ENCODE results near the gene MOB2. TPM values are rescaled to one million over a fixed set of nuclear protein-coding genes. Genes with fewer than 3 reads are reported as not detected.

MOB2 gene
- total RNA-seq, 1 donor from 2014 or later, result 31.3 TPM

DNA sequence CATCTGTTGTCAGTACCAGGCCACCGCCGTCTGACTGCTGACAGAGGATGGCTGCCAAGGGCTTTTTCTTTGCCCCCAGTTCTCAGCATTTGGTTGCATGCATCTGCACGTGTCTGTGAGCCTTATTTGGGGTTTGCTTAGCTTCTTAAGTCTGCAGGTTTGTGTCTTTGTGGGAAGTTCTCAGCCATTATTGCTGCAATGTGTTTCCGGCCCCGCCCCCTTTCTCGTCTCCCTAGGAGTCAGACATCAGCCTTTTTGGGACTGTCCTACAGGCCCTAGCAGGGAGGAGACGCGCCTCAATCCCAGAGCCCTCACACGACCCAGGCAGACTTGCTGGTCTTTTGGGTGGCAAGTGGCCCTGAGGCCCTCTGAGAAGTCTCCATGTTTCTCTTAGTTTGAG is 8.0 kb downstream of the MOB2 start:
- H3K27ac Mint-ChIP-seq, result no peak overlapping the region
- H3K4me3 Mint-ChIP-seq, result no peak overlapping the region
- no peaks in the 10 kb centered on the region for H3K27me3 Mint-ChIP-seq (ENCODE audit: low read depth)
- peaks cover 23% of the 10 kb centered on the region for H3K36me3 Mint-ChIP-seq
- TF ChIP-seq, protein P1, sequence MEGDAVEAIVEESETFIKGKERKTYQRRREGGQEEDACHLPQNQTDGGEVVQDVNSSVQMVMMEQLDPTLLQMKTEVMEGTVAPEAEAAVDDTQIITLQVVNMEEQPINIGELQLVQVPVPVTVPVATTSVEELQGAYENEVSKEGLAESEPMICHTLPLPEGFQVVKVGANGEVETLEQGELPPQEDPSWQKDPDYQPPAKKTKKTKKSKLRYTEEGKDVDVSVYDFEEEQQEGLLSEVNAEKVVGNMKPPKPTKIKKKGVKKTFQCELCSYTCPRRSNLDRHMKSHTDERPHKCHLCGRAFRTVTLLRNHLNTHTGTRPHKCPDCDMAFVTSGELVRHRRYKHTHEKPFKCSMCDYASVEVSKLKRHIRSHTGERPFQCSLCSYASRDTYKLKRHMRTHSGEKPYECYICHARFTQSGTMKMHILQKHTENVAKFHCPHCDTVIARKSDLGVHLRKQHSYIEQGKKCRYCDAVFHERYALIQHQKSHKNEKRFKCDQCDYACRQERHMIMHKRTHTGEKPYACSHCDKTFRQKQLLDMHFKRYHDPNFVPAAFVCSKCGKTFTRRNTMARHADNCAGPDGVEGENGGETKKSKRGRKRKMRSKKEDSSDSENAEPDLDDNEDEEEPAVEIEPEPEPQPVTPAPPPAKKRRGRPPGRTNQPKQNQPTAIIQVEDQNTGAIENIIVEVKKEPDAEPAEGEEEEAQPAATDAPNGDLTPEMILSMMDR (IDR thresholded peaks at IDR 0.05; ENCODE audit: unreplicated experiment), result no peak
- DNase-seq (ENCODE audit: low spot score in 2 of 2, unreplicated experiment in 2 of 2), result no peak
- no peaks in the 10 kb centered on the region for H3K9me3 Mint-ChIP-seq
- H3K4me1 Mint-ChIP-seq, result no peaks in the 10 kb centered on the region

DNA sequence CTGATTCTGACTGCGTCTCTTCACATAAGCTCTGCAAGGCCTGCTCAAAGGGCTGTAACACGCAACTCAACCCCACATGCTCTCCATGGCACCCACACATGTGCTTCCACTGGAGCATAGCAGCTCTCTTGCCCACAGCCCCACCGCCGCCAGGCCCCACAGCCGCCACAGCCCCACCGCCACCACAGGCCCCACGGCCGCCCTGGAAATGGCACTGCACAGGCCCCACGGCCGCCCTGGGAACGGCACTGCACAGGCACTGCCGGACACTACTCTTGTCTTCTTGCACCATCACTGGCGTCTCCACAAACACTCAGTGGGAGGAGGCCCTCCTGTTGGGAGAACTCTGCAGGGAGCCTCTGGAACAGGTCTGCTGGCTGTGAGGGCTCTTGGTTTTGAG is 8.6 kb downstream of the MOB2 start:
- H3K4me3 Mint-ChIP-seq, result no peak overlapping the region
- H3K9me3 Mint-ChIP-seq, result no peaks in the 10 kb centered on the region
- H3K27ac Mint-ChIP-seq, result no peak overlapping the region
- H3K4me1 Mint-ChIP-seq, result no peaks in the 10 kb centered on the region
- DNase-seq (ENCODE audit: low spot score in 2 of 2, unreplicated experiment in 2 of 2), result no peak
- peaks cover 25% of the 10 kb centered on the region for H3K36me3 Mint-ChIP-seq
- H3K27me3 Mint-ChIP-seq (ENCODE audit: low read depth), result no peaks in the 10 kb centered on the region
- TF ChIP-seq, protein P1 (IDR thresholded peaks at IDR 0.05; ENCODE audit: unreplicated experiment), result no peak

DNA sequence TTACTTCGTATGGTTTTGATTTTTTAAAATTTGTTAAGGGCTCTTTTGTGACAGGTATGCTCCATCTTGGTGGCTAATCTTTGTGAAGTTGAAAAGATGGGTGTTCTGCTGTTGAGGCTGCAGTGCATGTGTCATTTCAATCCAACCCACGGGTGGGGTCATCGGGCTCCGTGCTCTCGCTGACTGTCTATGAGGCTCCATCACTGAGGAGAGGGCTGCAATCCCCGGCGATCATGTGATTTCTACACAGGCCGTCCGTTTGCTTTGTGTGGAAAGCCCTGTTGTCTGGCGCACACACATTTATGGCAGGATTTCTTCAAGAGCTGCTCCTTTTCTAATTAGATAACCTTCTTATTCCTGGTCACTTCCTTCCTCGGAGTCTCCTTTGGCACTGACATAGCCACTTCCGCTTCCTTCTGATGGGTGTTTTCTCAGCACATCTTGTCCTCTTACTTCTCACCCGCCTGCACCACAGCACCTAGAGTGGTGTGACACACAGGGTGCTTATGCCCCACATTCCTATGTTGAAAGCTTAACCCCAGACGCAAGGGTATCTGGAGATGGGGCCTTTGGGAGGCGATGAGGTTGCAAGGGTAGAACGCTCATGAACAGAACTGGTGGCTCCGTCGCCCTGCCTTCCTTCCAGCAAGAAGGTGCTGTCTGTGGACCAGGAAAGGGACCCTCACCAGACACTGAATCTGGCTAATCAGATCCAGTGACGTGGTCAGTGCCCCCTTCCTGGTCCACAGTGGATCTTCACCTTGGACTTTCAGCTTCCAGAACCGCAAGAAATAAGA is 9.4 kb downstream of the MOB2 start:
- H3K27ac Mint-ChIP-seq, result no peak overlapping the region
- no peaks in the 10 kb centered on the region for H3K9me3 Mint-ChIP-seq
- TF ChIP-seq, protein P1 (IDR thresholded peaks at IDR 0.05; ENCODE audit: unreplicated experiment), result no peak
- H3K36me3 Mint-ChIP-seq, result peaks cover 25% of the 10 kb centered on the region
- no peaks in the 10 kb centered on the region for H3K4me1 Mint-ChIP-seq
- H3K27me3 Mint-ChIP-seq (ENCODE audit: low read depth), result no peaks in the 10 kb centered on the region
- DNase-seq (ENCODE audit: low spot score in 2 of 2, unreplicated experiment in 2 of 2), result no peak
- no peak overlapping the region for H3K4me3 Mint-ChIP-seq

DNA sequence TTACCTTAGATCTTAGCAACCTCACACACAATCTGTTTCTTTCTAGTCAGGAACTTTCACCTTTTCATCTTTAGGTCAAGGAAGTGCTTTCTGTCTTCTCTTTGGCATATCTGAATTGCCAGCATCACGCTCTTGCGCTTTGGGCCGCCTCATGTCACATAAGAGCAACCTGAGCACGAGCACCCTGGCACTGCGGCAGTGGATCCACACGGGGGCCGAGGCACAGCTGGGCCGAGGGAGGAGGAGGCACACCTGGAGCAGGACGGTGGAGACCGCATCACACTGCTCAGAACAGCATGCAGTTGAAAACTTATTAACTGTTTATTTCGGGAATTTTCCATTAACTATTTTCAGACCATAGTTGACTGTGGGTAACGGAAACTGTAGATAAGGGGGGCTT is 10.7 kb downstream of the MOB2 start:
- Mint-ChIP-seq H3K9me3 (no peaks in the 10 kb centered on the region), H3K36me3 (peaks cover 25% of the 10 kb centered on the region), H3K27me3 (ENCODE audit: low read depth) (no peaks in the 10 kb centered on the region), H3K27ac (no peak overlapping the region), H3K4me3 (no peak overlapping the region), H3K4me1 (no peaks in the 10 kb centered on the region)
- TF ChIP-seq, protein P1 (IDR thresholded peaks at IDR 0.05; ENCODE audit: unreplicated experiment), result no peak
- no peak for DNase-seq (ENCODE audit: low spot score in 2 of 2, unreplicated experiment in 2 of 2)

DNA sequence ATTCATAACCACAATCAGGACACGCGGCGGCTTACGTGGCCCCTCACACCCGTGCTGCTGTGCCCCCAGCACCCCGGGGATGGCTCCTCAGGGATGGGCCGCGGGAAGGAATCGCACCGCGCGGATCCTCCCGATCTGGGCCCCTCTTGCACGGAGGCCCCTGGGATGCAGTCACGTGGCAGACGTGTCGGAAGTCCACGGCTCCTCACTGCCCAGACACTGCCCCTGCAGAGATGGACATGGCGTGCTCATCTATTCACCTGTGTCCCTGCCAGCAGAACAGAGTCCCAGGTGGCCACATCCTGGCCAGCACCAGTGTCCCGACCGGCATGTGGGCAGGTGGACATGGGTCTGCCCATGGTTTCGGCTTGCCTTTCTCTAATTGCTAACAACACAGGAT is 12.8 kb downstream of the MOB2 start:
- Mint-ChIP-seq H3K27ac (no peak overlapping the region), H3K4me1 (no peaks in the 10 kb centered on the region), H3K27me3 (ENCODE audit: low read depth) (no peaks in the 10 kb centered on the region), H3K9me3 (no peaks in the 10 kb centered on the region), H3K36me3 (peaks cover 22% of the 10 kb centered on the region), H3K4me3 (no peak overlapping the region)
- TF ChIP-seq, protein P1 (IDR thresholded peaks at IDR 0.05; ENCODE audit: unreplicated experiment), result no peak
- DNase-seq (ENCODE audit: low spot score in 2 of 2, unreplicated experiment in 2 of 2), result no peak

Data from mesothelial cell of epicardium (in vitro differentiated cells).